ENCODE results near the gene PIK3C3. TPM values are rescaled to one million over a fixed set of nuclear protein-coding genes. Genes with fewer than 3 reads are reported as not detected.

Gene PIK3C3
- total and polyA plus RNA-seq, 5 donors: 18.0 to 40.6 (median 38.7) TPM

- no peak for DNase-seq
Measured at GRCh38 chr18:42078711-42079110, 123.7 kb downstream of the PIK3C3 start.

GRCh38 chr18:42080340-42080739, 125.3 kb downstream of the PIK3C3 start:
- no peaks in the 10 kb centered on the region for H3K4me1 ChIP-seq (ENCODE audit: control insufficient read depth, insufficient read depth, low read length)
- intact Hi-C loops (cut with DNase I): no loop called here
- WGBS: 72% methylated on average over 3 of the region's 3 CpGs

More at GRCh38 chr18:42078711-42079110, 123.7 kb downstream of the PIK3C3 start:
- Histone ChIP-seq H3K9me3 (ENCODE audit: control insufficient read depth, low read length) (no peaks in the 10 kb centered on the region), H3K27ac (ENCODE audit: low read length) (no peak overlapping the region), H3K4me3 (ENCODE audit: low read length) (no peak overlapping the region), H3K27me3 (ENCODE audit: control insufficient read depth, insufficient read depth) (no peaks in the 10 kb centered on the region), H3K4me1 (ENCODE audit: control insufficient read depth, insufficient read depth, low read length) (no peaks in the 10 kb centered on the region)
- no peak for ATAC-seq
- intact Hi-C loops (cut with DNase I): no loop called here
- WGBS: 78% methylated on average over 2 of the region's 2 CpGs

DNA sequence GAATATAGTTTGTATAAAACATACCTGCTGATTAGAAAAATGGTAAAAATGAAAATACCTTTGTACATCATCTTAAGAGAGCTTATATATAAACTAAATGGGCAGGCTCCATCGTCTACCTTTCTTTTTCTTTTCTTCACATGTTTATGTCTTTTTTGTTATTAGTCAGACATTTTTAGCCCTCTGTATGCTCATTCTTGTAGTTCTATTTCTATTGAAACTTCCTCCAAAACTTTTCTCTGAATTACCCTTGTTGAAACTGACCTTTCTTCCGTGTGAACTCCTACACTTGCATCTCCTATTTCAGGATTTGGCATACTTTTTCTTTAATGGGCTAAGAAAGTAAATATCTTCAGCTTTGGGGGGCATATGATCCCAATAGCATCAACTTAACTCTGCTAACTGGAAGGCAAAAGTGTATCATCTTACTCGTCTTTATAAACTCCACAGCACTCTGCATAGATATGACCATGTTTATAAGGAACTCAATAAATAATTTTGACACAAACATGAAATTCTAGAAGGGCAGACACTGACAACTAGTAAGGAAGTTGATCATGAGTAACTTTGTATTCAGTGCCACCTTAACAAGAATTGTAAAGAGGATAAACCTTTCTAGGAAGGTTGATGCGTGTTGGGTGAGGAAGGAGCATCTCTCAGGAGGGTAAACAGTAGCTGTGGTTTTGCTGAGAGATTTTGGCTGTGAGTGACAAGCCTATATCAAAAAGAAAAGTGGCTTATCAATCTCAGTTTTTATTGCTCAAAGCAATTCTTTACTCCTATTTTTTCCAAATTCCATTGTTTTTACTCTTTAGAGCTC, 127.6 kb downstream of the PIK3C3 start:
- ATAC-seq (no peak), DNase-seq (no peak)
- WGBS: 96% methylated on average over 4 of the region's 4 CpGs
- H3K27me3 ChIP-seq (ENCODE audit: control insufficient read depth, insufficient read depth): no peaks in the 10 kb centered on the region
- H3K4me1 ChIP-seq (ENCODE audit: control insufficient read depth, insufficient read depth, low read length): peaks cover 2% of the 10 kb centered on the region
- no peak overlapping the region for H3K4me3 ChIP-seq (ENCODE audit: low read length)
- H3K9me3 ChIP-seq (ENCODE audit: control insufficient read depth, low read length): no peaks in the 10 kb centered on the region
- intact Hi-C loops (cut with DNase I): no loop called here
- H3K27ac ChIP-seq (ENCODE audit: low read length): no peak overlapping the region

More at GRCh38 chr18:42080340-42080739, 125.3 kb downstream of the PIK3C3 start:
- H3K9me3 ChIP-seq (ENCODE audit: control insufficient read depth, low read length): no peaks in the 10 kb centered on the region
- DNase-seq (no peak), ATAC-seq (no peak)
- no peaks in the 10 kb centered on the region for H3K27me3 ChIP-seq (ENCODE audit: control insufficient read depth, insufficient read depth)
- no peak overlapping the region for H3K27ac ChIP-seq (ENCODE audit: low read length)
- no peak overlapping the region for H3K4me3 ChIP-seq (ENCODE audit: low read length)

GRCh38 chr18:42086288-42086687, 131.3 kb downstream of the PIK3C3 start:
- H3K9me3 ChIP-seq (ENCODE audit: control insufficient read depth, low read length): no peaks in the 10 kb centered on the region
- H3K4me3 ChIP-seq (ENCODE audit: low read length): no peak overlapping the region
- 77% methylated on average over 4 of the region's 4 CpGs for WGBS
- H3K27me3 ChIP-seq (ENCODE audit: control insufficient read depth, insufficient read depth): no peaks in the 10 kb centered on the region
- DNase-seq: no peak
- no peak for ATAC-seq
- intact Hi-C loops (cut with DNase I): no loop called here
- H3K27ac ChIP-seq (ENCODE audit: low read length): no peak overlapping the region
- peaks cover 2% of the 10 kb centered on the region for H3K4me1 ChIP-seq (ENCODE audit: control insufficient read depth, insufficient read depth, low read length)

DNA sequence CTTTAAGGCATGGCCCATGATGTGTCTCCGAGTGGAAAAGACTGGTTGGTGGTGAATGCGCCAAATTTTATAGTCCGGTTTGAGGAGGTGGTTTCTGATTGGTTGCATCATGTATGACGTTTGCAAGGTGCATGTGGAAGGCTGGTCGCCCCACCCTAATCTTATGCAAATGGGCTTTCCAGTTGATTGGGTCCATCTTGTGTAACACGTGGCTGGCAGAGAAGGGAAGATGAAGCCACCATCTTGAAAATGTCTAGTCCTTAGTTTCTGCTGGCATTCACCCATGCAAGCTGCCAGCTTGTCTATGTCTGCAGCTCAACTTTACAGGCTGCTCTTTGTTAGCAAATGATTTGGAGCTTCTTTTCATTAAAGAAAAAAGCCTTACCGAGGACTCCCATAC, 132.2 kb downstream of the PIK3C3 start:
- no peaks in the 10 kb centered on the region for H3K27me3 ChIP-seq (ENCODE audit: control insufficient read depth, insufficient read depth)
- peaks cover 2% of the 10 kb centered on the region for H3K4me1 ChIP-seq (ENCODE audit: control insufficient read depth, insufficient read depth, low read length)
- intact Hi-C loops (cut with DNase I): no loop called here
- ATAC-seq (no peak), DNase-seq (no peak)
- H3K27ac ChIP-seq (ENCODE audit: low read length): no peak overlapping the region
- H3K4me3 ChIP-seq (ENCODE audit: low read length): no peak overlapping the region
- 91% methylated on average over 7 of the region's 7 CpGs for WGBS
- no peaks in the 10 kb centered on the region for H3K9me3 ChIP-seq (ENCODE audit: control insufficient read depth, low read length)

- DNase-seq (no peak), ATAC-seq (no peak)
- intact Hi-C loops (cut with DNase I): no loop called here
- Histone ChIP-seq H3K9me3 (ENCODE audit: control insufficient read depth, low read length) (no peaks in the 10 kb centered on the region), H3K4me3 (ENCODE audit: low read length) (no peak overlapping the region), H3K27me3 (ENCODE audit: control insufficient read depth, insufficient read depth) (no peaks in the 10 kb centered on the region), H3K4me1 (ENCODE audit: control insufficient read depth, insufficient read depth, low read length) (peaks cover 2% of the 10 kb centered on the region), H3K27ac (ENCODE audit: low read length) (no peak overlapping the region)
- 97% methylated on average over 4 of the region's 4 CpGs for WGBS
Measured at GRCh38 chr18:42087876-42088275, 132.8 kb downstream of the PIK3C3 start.

GRCh38 chr18:42092848-42093247, 137.8 kb downstream of the PIK3C3 start:
- no peaks in the 10 kb centered on the region for H3K9me3 ChIP-seq (ENCODE audit: control insufficient read depth, low read length)
- no peak for ATAC-seq
- no peak for DNase-seq
- 69% methylated on average over 1 of the region's 1 CpG for WGBS
- intact Hi-C loops (cut with DNase I): no loop called here
- H3K27me3 ChIP-seq (ENCODE audit: control insufficient read depth, insufficient read depth): no peaks in the 10 kb centered on the region
- H3K27ac ChIP-seq (ENCODE audit: low read length): no peak overlapping the region
- no peaks in the 10 kb centered on the region for H3K4me1 ChIP-seq (ENCODE audit: control insufficient read depth, insufficient read depth, low read length)
- no peak overlapping the region for H3K4me3 ChIP-seq (ENCODE audit: low read length)

GRCh38 chr18:42094875-42095274, 139.8 kb downstream of the PIK3C3 start:
- Histone ChIP-seq H3K27ac (ENCODE audit: low read length) (no peak overlapping the region), H3K4me3 (ENCODE audit: low read length) (no peak overlapping the region), H3K9me3 (ENCODE audit: control insufficient read depth, low read length) (no peaks in the 10 kb centered on the region), H3K4me1 (ENCODE audit: control insufficient read depth, insufficient read depth, low read length) (no peaks in the 10 kb centered on the region), H3K27me3 (ENCODE audit: control insufficient read depth, insufficient read depth) (no peaks in the 10 kb centered on the region)
- ATAC-seq: no peak
- no peak for DNase-seq
- intact Hi-C loops (cut with DNase I): no loop called here

- Histone ChIP-seq H3K4me1 (ENCODE audit: control insufficient read depth, insufficient read depth, low read length) (no peaks in the 10 kb centered on the region), H3K4me3 (ENCODE audit: low read length) (no peak overlapping the region), H3K9me3 (ENCODE audit: control insufficient read depth, low read length) (no peaks in the 10 kb centered on the region), H3K27ac (ENCODE audit: low read length) (no peak overlapping the region), H3K27me3 (ENCODE audit: control insufficient read depth, insufficient read depth) (no peaks in the 10 kb centered on the region)
- no peak for DNase-seq
- no peak for ATAC-seq
- intact Hi-C loops (cut with DNase I): no loop called here
Measured at GRCh38 chr18:42095732-42096377, 140.8 kb downstream of the PIK3C3 start.

DNA sequence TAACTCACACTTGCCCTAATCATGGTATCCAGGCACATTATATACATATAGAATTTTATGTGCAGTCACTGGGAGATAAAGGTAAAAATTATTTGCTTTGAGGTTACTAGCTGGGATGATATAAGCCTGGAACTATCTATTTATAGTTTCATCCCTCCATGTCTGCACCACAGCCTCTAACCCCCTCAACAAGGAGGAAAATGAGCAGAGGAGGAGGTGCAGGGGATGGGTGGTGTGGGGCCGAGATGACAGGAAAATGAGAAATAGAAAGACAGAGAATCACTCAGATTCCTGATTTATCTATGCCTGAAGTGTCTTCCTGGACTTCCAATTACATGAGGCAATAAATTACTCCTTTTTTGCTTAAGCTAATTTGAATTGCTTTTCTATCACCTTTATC, 145.2 kb downstream of the PIK3C3 start:
- no peak for ATAC-seq
- no peak overlapping the region for H3K27ac ChIP-seq (ENCODE audit: low read length)
- H3K27me3 ChIP-seq (ENCODE audit: control insufficient read depth, insufficient read depth): no peaks in the 10 kb centered on the region
- H3K4me3 ChIP-seq (ENCODE audit: low read length): no peak overlapping the region
- no peak for DNase-seq
- WGBS: 50% methylated on average over 1 of the region's 1 CpG
- no peaks in the 10 kb centered on the region for H3K9me3 ChIP-seq (ENCODE audit: control insufficient read depth, low read length)
- intact Hi-C loops (cut with DNase I): no loop called here
- no peaks in the 10 kb centered on the region for H3K4me1 ChIP-seq (ENCODE audit: control insufficient read depth, insufficient read depth, low read length)

DNA sequence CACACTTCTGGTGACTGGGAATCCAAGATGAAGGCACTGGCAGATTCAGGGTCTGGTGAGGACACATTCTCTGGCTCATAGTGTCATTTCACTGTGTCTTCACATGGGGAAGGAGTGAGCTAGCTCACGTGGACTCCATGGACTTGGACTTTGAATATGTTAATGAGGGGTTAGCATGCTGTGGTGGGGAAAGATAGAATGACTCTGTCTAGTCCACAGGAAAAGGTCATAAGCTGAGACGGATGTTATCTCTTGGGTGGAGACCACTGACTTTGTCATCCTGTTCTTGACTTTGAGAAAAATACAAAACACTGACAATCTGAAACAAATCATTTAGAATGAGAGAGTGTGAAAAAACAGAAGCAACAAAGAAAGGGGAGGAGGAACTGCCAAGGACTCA, 145.9 kb downstream of the PIK3C3 start:
- intact Hi-C loops (cut with DNase I): no loop called here
- Histone ChIP-seq H3K4me3 (ENCODE audit: low read length) (no peak overlapping the region), H3K4me1 (ENCODE audit: control insufficient read depth, insufficient read depth, low read length) (no peaks in the 10 kb centered on the region), H3K27ac (ENCODE audit: low read length) (no peak overlapping the region), H3K9me3 (ENCODE audit: control insufficient read depth, low read length) (no peaks in the 10 kb centered on the region), H3K27me3 (ENCODE audit: control insufficient read depth, insufficient read depth) (no peaks in the 10 kb centered on the region)
- DNase-seq (no peak), ATAC-seq (no peak)
- WGBS: 31% methylated on average over 2 of the region's 2 CpGs
